ENCODE data around the gene RBM47. TPM values are rescaled to one million over a fixed set of nuclear protein-coding genes. Genes with fewer than 3 reads are reported as not detected.

RBM47 gene
- total RNA-seq, 1 donor from 2014 or later, result 108 TPM

DNA sequence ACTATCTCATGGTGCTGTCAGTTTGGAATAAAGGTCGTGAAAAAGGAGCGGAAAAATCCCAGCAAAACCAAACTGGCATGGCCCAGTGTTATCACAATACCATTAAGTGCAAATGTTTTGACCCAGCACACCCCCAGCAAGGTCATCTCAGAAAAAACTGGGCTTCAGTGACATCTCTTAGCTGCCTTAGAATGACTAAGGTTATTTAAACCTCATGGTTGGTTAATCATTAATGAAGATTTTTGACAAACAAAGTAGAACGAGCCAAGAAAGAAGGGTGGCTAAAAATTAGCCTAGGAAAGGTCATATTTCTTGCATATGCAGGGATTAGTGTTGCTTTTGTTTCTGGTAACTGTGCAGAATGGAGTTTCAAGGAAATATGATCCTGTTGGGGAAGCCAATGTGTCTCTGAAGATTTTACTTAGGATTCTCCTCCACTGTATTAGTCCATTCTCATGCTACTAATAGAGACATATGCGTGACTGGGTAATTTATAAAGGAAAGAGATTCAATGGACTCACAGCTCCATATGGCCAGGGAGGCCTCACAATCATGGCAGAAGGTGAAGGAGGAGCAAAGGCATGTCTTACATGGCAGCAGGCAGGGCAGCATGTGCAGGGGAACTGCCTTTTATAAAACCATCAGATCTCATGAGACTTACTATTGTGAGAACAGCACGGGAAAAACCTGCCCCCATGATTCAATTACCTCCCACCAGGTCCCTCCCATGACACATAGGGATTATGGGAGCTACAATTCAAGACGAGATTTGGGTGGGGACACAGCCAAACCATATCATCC, 211.0 kb downstream of the RBM47 start:
- Histone ChIP-seq H3K36me3 (peaks cover 10% of the 10 kb centered on the region), H3K9me3 (no peaks in the 10 kb centered on the region), H3K27me3 (ENCODE audit: low read depth) (no peaks in the 10 kb centered on the region), H3K27ac (no peak overlapping the region), H3K4me3 (no peak overlapping the region), H3K4me1 (no peaks in the 10 kb centered on the region)
- ATAC-seq (peak; percentile 26 to 70), DNase-seq (no peak)
- TF ChIP-seq, protein P1, sequence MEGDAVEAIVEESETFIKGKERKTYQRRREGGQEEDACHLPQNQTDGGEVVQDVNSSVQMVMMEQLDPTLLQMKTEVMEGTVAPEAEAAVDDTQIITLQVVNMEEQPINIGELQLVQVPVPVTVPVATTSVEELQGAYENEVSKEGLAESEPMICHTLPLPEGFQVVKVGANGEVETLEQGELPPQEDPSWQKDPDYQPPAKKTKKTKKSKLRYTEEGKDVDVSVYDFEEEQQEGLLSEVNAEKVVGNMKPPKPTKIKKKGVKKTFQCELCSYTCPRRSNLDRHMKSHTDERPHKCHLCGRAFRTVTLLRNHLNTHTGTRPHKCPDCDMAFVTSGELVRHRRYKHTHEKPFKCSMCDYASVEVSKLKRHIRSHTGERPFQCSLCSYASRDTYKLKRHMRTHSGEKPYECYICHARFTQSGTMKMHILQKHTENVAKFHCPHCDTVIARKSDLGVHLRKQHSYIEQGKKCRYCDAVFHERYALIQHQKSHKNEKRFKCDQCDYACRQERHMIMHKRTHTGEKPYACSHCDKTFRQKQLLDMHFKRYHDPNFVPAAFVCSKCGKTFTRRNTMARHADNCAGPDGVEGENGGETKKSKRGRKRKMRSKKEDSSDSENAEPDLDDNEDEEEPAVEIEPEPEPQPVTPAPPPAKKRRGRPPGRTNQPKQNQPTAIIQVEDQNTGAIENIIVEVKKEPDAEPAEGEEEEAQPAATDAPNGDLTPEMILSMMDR (IDR thresholded peaks at IDR 0.05), result no peak
- intact Hi-C loops (cut with DNase I), result no loop called here

DNA sequence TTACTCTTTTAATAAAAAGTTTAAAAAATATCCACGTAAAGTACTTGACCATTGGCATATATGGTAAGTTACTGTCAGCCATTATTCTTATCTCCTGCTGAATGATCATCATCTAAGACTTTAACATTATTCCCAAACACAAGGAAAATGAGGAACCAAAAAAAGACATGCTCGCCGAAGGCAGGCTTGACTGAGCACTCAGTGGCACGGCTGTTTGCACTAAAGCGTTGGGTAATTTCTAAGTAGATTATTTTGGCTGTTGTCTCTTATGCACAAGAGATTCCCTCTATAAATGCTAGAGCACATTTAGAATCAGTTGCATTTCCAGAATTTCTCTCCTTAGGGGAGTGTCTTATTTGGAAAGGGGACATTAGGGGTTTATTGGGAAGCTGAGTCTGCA, 211.7 kb downstream of the RBM47 start:
- TF ChIP-seq, protein P1 (IDR thresholded peaks at IDR 0.05), result no peak
- ATAC-seq (no peak), DNase-seq (no peak)
- H3K4me3 ChIP-seq, result no peak overlapping the region
- peaks cover 7% of the 10 kb centered on the region for H3K36me3 ChIP-seq
- no peaks in the 10 kb centered on the region for H3K9me3 ChIP-seq
- no peaks in the 10 kb centered on the region for H3K27me3 ChIP-seq (ENCODE audit: low read depth)
- intact Hi-C loops (cut with DNase I), result no loop called here
- H3K27ac ChIP-seq, result no peak overlapping the region
- H3K4me1 ChIP-seq, result no peaks in the 10 kb centered on the region

DNA sequence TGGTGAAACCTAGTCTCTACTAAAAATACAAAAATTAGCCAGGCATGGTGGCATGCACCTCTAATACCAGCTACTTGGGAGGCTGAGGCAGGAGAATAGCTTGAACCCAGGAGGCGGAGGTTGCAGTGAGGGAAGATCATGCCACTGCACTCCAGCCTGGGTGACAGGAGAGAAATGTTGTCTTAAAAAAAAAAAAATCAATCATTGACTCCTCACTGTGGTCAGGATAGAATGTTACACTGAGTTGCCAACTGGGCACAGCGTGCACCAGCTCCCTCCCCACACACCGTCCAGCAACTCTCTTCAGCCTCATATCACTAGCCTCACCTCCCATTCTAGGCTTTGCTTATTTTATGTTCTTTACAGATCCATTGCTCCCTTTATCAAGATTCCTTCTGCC, 215.0 kb downstream of the RBM47 start:
- intact Hi-C loops (cut with DNase I), result no loop called here
- H3K36me3 ChIP-seq, result no peaks in the 10 kb centered on the region
- no peak for ATAC-seq
- no peaks in the 10 kb centered on the region for H3K27me3 ChIP-seq (ENCODE audit: low read depth)
- TF ChIP-seq, protein P1 (IDR thresholded peaks at IDR 0.05), result no peak
- H3K4me3 ChIP-seq, result no peak overlapping the region
- no peak for DNase-seq
- no peaks in the 10 kb centered on the region for H3K4me1 ChIP-seq
- no peaks in the 10 kb centered on the region for H3K9me3 ChIP-seq
- no peak overlapping the region for H3K27ac ChIP-seq

DNA sequence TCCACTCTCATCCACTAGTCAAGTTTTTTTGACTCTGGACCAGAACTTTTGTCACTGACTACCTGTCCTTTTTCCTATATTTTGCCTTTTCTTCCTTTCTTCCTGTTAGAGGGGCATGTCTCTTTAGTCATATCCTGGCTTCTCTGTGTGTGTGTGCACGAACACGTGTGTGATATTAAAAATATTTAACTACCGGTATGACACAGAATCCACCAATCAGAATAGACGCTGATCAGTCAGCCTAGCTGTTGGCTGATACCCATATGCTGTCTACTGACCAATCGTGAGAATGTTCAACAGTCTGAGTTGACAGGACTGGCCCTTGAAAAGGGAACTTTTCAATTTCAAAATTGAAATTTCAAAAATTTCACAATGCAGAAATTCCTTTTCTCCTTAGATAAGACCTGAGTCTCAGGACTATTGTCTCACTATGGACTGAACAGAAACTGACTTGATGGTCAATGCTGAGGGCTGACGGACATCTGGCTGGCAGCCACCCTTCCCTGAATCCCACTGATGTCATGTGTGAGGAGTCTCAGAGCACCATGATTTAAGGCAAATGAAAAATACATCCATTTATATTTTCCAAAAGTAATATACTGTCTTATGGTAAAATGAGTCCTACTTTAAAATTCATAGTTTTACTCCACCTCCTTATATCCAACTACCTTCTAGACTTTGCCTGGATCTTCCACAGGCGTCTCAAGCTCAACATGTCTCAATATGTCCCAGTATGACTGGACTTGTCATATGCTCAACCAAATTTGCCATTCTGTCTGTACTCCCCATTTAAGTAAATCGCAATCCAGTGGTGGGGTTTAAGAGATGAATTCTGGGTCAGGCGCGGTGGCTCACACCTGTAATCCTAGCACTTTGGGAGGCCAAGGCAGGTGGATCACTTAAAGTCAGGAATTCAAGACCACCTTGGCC, 216.5 kb downstream of the RBM47 start:
- TF ChIP-seq, protein P1 (IDR thresholded peaks at IDR 0.05), result no peak
- DNase-seq, result no peak
- ATAC-seq, result no peak
- Histone ChIP-seq H3K27me3 (ENCODE audit: low read depth) (no peaks in the 10 kb centered on the region), H3K4me3 (no peak overlapping the region), H3K4me1 (no peaks in the 10 kb centered on the region), H3K36me3 (no peaks in the 10 kb centered on the region), H3K9me3 (no peaks in the 10 kb centered on the region), H3K27ac (no peak overlapping the region)
- intact Hi-C loops (cut with DNase I), result no loop called here

DNA sequence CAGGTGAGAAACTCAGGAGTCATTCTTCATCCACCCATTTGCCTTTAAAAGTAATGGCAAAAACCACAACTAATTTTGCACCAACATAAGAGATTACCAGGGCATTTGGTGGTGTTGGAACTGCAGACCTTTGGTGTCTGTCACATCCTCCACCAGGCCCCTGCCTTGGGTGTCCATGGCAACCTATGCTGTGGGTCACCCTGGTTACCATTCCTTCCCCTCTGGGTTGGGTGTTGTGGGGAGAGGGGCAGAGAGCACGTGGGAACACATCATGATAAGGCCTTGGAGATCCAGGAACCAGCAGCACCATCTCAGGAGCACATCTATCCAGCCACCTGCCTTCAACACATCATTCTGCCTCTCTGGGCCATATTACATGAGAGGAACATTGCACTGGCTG, 217.3 kb downstream of the RBM47 start:
- TF ChIP-seq, protein P1 (IDR thresholded peaks at IDR 0.05), result no peak
- Histone ChIP-seq H3K4me1 (no peaks in the 10 kb centered on the region), H3K27me3 (ENCODE audit: low read depth) (no peaks in the 10 kb centered on the region), H3K27ac (no peak overlapping the region), H3K9me3 (no peaks in the 10 kb centered on the region), H3K4me3 (no peak overlapping the region), H3K36me3 (no peaks in the 10 kb centered on the region)
- ATAC-seq, result no peak
- intact Hi-C loops (cut with DNase I), result no loop called here
- DNase-seq, result no peak

Measured in lower lobe of right lung (tissue), 2 donors.